Retinal pigment epithelial cell (primary cell): ENCODE measurements around the gene CASP12.

ENCODE experiments used
- DNase-seq: peaks from one replicate; pipeline ENCODE4 v3.0.0-alpha.2; 2010; ENCODE audit warnings: low read depth
- H3K4me3 ChIP-seq: 2 replicates; pipeline ENCODE4 v1.5.1; 2011; ENCODE audit warnings: mild to moderate bottlenecking, low read length, control low read depth, moderate library complexity
- CTCF ChIP-seq: conservative IDR thresholded peaks from 2 replicates; pipeline ENCODE4 v1.5.1; 2011; ENCODE audit warnings: low read depth, low read length, control low read depth, inconsistent platforms

The CASP12 gene

GRCh38 chr11:104926771-104927611 lies 28.7 kb upstream of the CASP12 start:
- no peak for DNase-seq
- no peak for TF ChIP-seq CTCF

GRCh38 chr11:104925850-104926249 lies 27.6 kb upstream of the CASP12 start:
- DNase-seq: no peak
- no peak for TF ChIP-seq CTCF
- no peak overlapping the region for H3K4me3 ChIP-seq

More at GRCh38 chr11:104926771-104927611, 28.7 kb upstream of the CASP12 start:
- H3K4me3 ChIP-seq: no peak overlapping the region

- TF ChIP-seq CTCF: no peak
- no peak overlapping the region for H3K4me3 ChIP-seq
- peak; percentile 67 for DNase-seq
Observed at GRCh38 chr11:104918113-104918824, 20.0 kb upstream of the CASP12 start.

- H3K4me3 ChIP-seq: no peak overlapping the region
- no peak for DNase-seq
- no peak for TF ChIP-seq CTCF
Observed at GRCh38 chr11:104917271-104918112, 19.2 kb upstream of the CASP12 start.

GRCh38 chr11:104916442-104916841 lies 18.2 kb upstream of the CASP12 start:
- H3K4me3 ChIP-seq: no peak overlapping the region
- TF ChIP-seq CTCF: no peak
- no peak for DNase-seq

- no peak for TF ChIP-seq CTCF
- no peak for DNase-seq
- H3K4me3 ChIP-seq: no peak overlapping the region
Observed at GRCh38 chr11:104912102-104912501, 13.8 kb upstream of the CASP12 start.
